ENCODE measurements around the gene XBP1.

DNA sequence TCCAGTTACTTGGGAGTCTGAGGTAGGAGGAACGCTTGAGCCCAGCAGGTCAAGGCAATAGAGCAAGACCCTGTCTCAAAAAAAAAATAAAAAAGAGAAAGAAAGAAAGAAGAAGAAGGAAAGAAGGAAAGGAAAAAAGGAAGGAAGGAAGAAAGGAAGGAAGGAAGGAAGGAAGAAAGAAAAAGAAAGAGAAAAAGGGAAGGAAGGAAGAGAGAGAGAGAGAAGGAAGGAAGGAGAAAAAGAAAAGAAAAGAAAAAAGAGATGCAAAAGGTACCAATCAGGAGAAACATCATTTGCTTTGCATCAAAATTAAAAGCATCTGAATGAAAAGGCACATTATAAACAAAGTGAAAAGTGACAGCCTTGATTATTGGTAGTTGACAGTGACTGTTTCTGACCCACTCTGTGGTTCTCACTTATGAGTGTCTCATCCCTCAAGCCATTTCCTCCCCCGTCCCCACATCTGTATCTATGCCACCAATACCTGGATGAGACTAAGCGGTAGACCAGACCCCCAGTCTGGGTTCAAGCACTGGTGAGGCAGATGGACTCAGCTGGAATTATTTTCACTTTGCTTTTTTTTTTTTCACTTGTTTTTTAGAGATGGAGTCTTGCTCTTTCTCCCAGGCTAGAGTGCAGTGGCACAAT is 33.0 kb upstream of the XBP1 start:
- TF ChIP-seq GABPA (IDR thresholded peaks at IDR 0.05 in 1 of 2, conservative IDR thresholded peaks at IDR 0.05 in 1 of 2) (no peak), CTCF (IDR thresholded peaks at IDR 0.05; ENCODE audit: low read depth, low read length, missing input control) (no peak), JUND (IDR thresholded peaks at IDR 0.05) (no peak), FOXA1 (IDR thresholded peaks at IDR 0.05) (no peak), ZBTB33 (IDR thresholded peaks at IDR 0.05) (no peak), FOXA2 (IDR thresholded peaks at IDR 0.05) (no peak), RXRA (IDR thresholded peaks at IDR 0.05) (no peak), YY1 (IDR thresholded peaks at IDR 0.05) (no peak), TAF1 (conservative IDR thresholded peaks at IDR 0.05) (no peak), RAD21 (IDR thresholded peaks at IDR 0.05) (no peak), SP1 (IDR thresholded peaks at IDR 0.05) (no peak)
- TF ChIP-seq, protein P1, sequence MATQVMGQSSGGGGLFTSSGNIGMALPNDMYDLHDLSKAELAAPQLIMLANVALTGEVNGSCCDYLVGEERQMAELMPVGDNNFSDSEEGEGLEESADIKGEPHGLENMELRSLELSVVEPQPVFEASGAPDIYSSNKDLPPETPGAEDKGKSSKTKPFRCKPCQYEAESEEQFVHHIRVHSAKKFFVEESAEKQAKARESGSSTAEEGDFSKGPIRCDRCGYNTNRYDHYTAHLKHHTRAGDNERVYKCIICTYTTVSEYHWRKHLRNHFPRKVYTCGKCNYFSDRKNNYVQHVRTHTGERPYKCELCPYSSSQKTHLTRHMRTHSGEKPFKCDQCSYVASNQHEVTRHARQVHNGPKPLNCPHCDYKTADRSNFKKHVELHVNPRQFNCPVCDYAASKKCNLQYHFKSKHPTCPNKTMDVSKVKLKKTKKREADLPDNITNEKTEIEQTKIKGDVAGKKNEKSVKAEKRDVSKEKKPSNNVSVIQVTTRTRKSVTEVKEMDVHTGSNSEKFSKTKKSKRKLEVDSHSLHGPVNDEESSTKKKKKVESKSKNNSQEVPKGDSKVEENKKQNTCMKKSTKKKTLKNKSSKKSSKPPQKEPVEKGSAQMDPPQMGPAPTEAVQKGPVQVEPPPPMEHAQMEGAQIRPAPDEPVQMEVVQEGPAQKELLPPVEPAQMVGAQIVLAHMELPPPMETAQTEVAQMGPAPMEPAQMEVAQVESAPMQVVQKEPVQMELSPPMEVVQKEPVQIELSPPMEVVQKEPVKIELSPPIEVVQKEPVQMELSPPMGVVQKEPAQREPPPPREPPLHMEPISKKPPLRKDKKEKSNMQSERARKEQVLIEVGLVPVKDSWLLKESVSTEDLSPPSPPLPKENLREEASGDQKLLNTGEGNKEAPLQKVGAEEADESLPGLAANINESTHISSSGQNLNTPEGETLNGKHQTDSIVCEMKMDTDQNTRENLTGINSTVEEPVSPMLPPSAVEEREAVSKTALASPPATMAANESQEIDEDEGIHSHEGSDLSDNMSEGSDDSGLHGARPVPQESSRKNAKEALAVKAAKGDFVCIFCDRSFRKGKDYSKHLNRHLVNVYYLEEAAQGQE (IDR thresholded peaks at IDR 0.05) = no peak
- TF ChIP-seq, protein P2, sequence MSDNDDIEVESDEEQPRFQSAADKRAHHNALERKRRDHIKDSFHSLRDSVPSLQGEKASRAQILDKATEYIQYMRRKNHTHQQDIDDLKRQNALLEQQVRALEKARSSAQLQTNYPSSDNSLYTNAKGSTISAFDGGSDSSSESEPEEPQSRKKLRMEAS (IDR thresholded peaks at IDR 0.05) = no peak
- TF ChIP-seq, protein P3, sequence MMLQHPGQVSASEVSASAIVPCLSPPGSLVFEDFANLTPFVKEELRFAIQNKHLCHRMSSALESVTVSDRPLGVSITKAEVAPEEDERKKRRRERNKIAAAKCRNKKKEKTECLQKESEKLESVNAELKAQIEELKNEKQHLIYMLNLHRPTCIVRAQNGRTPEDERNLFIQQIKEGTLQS (IDR thresholded peaks at IDR 0.05) = no peak
